GM12872 (cell line): ENCODE results near the gene TUSC2.

Experiments used
- TF ChIP-seq, protein P1 (sequence below): IDR thresholded peaks from 3 replicates; pipeline ENCODE4 v1.5.1; 2011; ENCODE audit warnings: low read depth, mild to moderate bottlenecking, low read length, moderate library complexity; ENCODE audit not compliant: insufficient read depth

Gene TUSC2

DNA sequence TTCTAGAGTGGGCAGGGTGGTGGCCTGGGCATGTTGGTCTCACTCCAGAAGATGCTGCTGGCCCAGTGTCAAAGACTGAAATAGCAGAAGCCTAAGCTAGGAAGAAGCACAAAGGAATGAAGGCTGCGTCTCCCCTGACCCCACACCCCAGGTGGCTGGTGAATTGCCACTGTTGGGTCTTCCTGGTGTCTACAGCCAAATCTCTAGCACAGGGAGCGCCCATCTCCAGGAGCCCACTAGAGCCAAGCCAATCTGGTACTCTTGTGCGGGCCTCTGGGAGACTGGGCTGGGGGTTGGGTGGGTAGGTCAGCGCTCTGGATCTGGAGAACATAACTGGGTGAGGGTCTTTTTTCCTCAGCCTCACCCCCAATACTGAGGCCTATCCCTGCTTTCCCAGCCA lies 894 bp downstream of the TUSC2 start:
- TF ChIP-seq, protein P1, sequence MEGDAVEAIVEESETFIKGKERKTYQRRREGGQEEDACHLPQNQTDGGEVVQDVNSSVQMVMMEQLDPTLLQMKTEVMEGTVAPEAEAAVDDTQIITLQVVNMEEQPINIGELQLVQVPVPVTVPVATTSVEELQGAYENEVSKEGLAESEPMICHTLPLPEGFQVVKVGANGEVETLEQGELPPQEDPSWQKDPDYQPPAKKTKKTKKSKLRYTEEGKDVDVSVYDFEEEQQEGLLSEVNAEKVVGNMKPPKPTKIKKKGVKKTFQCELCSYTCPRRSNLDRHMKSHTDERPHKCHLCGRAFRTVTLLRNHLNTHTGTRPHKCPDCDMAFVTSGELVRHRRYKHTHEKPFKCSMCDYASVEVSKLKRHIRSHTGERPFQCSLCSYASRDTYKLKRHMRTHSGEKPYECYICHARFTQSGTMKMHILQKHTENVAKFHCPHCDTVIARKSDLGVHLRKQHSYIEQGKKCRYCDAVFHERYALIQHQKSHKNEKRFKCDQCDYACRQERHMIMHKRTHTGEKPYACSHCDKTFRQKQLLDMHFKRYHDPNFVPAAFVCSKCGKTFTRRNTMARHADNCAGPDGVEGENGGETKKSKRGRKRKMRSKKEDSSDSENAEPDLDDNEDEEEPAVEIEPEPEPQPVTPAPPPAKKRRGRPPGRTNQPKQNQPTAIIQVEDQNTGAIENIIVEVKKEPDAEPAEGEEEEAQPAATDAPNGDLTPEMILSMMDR: no peak

GRCh38 chr3:50326182-50326541 lies 1.9 kb downstream of the TUSC2 start:
- TF ChIP-seq, protein P1: no peak

DNA sequence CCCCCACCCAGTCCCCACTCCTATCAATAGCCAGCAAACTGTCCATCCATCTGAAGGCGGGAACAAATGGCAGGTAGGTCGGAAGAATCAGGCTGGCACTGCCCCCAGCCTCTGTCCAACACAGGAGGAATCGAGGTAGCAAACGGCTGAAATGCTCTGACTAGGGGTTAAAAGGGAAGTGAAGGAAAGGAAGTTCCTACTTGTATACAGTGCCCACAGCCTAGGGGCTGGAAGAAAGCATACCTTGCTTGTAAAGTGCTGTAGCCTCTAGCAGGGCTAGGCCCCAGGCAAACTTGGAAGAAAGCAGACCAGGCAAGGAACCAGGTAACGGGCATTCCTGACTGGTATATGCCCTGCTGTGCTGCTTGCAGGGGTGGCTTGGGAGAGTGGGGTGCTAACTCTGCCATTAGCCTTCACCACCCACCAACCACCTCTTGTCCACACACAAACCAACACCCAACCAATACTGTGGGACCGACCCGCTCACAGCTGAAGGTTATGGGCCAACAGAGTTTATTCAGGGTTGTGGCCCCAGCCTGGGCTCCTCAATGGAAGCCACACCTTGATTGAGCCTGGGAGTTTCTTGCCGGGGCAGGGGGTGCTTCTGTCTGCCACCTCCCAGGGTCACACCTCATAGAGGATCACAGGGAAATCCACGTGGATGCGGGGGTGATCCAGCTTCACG lies 2.4 kb downstream of the TUSC2 start:
- TF ChIP-seq, protein P1: no peak

GRCh38 chr3:50325113-50325480 lies 2.9 kb downstream of the TUSC2 start:
- TF ChIP-seq, protein P1: no peak

GRCh38 chr3:50324351-50325112 lies 3.5 kb downstream of the TUSC2 start:
- TF ChIP-seq, protein P1: peak; percentile 88

DNA sequence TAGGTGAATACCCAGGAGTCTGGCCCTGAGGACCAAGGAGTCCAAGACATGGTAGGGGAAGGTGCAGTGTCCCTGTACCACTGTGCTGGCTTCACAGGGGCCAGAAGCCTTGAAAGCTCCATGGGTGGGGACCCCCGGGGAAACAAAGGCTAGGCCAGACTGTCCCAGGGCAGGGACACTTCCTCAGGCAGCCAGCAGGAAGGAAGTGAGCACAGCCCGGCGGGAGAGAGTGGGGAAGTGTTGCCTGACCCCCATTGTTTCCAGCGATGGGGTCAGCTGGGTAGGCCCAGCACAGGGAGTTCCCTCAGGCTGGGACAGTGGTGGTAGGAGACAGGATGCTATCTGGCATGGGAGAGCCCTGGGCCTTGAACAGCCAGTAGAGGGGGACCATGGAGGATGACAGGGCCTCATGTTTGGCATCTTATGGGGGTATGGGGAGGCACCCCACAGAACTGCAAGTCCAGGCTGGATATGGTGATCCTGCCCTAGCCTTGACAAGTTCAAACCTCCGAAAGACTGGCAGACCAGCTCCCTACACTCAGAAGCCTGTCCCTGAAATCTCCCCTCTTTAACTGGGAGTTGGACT lies 4.3 kb downstream of the TUSC2 start:
- TF ChIP-seq, protein P1: no peak

DNA sequence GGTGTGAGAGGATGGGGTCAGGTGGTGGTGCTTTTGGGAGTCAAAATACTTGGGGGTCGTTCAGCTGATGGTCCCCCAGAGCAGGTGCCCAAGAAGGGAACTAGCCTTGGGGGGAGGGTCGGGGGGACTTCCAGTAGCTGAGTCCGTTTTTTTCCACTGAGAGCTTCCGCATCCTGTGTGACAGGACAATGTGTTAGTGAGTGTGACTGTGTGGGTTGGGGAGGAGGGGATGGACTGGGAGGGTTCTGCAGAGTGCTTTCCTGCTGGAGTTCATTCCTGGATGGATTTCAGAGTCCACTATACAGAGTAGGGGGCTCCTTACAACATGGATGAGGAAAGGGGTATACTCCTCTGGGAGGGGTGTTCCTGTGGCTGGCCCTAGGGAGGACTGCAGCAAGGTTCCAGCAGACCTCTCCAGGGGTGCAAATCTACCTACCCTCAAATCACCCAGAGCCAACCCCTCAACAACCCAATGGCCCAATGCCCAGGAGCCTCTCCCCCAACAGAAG lies 4.9 kb downstream of the TUSC2 start:
- TF ChIP-seq, protein P1: no peak
